Fibroblast of the aortic adventitia (primary cell): Measurements from ENCODE around the gene PRLR. TPM values are rescaled to one million over a fixed set of nuclear protein-coding genes. Genes with fewer than 3 reads are reported as not detected.

Experiments used
- DNase-seq: peaks from one replicate; pipeline ENCODE4 v3.0.0-alpha.2; 2010; ENCODE audit warnings: low read depth
- H3K4me3 ChIP-seq: 2 replicates; pipeline ENCODE4 v1.5.1; 2011; ENCODE audit warnings: low read depth, mild to moderate bottlenecking, control low read depth, low read length, moderate library complexity
- CTCF ChIP-seq: IDR thresholded peaks from 2 replicates; pipeline ENCODE4 v1.5.1; 2011; ENCODE audit warnings: mild to moderate bottlenecking, low read length, control low read depth, inconsistent platforms; ENCODE audit not compliant: insufficient read depth
- total RNA-seq: library from RNA; depleted of rRNA; stranded (reverse); fragments of >200 nt; gene quantifications from 2 replicates; pipeline ENCODE4 v1.2.3, GENCODE V29; 2012; ENCODE audit warnings: low replicate concordance

Gene PRLR
- total RNA-seq, 1 donor: 0.63 TPM

- H3K4me3 ChIP-seq: no peak overlapping the region
- DNase-seq: no peak
- no peak for TF ChIP-seq CTCF
Observed at GRCh38 chr5:35244171-35244570, 13.9 kb upstream of the PRLR start.

GRCh38 chr5:35242702-35243258 lies 12.5 kb upstream of the PRLR start:
- TF ChIP-seq CTCF: no peak
- no peak overlapping the region for H3K4me3 ChIP-seq
- DNase-seq: no peak

- DNase-seq: no peak
- no peak for TF ChIP-seq CTCF
- no peak overlapping the region for H3K4me3 ChIP-seq
Observed at GRCh38 chr5:35240892-35241291, 10.6 kb upstream of the PRLR start.

DNA sequence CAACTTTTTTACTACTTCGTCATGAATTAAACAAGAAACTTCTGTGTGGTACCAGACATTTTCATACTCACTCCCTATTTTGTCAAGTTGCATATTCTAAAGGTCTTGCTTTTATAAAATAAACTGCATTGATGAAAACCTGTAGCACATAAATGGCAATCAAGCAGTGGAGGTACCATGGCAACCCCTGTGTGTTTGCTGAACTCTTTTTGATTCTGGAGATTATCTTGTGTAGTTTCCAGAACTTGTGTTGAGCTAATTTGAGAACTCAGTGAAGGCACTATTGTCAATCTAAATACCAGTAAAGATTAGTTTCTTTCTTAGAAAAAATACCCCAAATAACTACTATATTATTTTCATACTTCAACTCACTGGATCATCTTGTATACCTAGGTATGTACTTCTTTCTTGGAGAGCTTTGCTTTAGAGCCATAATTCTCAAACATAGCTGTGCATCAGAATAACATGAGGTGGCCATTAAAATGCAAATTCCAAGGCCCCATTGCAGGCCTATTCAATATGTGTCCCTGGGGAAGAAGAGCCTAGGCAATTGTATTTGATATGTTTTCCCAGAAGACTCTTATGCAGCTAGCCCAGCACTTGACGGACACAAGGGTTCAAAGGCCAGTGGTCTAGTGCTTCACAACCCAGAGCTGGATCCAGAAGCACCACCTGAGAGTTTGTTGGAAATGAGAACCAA lies 9.8 kb upstream of the PRLR start:
- no peak overlapping the region for H3K4me3 ChIP-seq
- no peak for TF ChIP-seq CTCF
- no peak for DNase-seq

DNA sequence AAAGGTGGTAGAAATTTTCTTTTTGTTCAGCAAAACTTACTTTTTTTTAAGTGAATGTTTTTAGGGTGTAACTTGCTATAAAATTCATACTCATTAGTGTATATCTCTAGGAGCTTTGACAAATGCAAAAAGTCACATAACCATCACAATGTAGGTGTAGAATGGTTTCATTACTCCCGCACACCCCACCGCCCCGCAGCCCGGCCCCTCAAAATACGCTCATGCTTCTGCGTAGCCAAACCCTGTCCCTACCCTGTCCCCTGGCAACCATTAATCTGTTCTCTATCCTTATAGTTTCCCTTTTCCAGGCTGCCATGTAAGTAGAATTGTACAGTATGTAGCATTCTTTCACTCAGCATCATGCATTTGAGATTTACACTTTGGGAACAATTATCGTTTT lies 9.2 kb upstream of the PRLR start:
- TF ChIP-seq CTCF: no peak

DNA sequence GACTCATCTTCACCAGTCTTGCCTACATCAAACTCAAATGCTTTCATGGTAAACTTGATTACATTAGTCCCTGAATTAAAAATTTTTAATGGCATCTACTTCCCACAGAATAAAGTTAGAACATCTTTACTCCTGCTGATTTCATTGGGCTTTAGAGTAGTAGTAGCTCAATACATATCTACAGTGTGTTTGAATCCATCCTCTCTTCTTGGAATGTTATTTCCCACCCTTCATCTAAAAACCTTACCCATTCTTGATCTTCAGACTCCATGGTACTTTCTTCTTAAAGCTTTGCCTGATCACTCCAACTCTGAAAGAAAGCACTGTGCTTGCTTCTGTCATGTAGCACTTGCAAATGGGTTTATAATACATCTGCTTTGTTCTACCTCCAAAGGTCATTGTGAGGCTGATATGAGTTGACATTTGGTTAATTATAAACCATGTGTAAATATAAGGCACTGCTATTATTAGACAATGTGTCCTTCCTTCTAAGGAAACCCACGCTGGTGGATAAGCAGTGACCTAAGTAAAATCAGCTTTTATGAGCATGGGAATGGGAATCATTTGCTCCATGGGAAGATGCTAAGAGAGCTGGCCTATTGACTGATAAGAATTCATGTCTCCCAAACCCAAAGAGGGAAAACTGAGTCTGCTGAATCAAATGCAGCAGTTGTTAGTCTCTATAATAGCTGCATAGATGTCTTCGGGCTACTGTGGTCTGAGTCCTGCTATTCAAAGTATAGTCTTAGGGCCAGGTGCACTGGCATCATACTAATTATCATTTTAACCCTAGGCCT lies 7.5 kb upstream of the PRLR start:
- TF ChIP-seq CTCF: no peak
- H3K4me3 ChIP-seq: no peak overlapping the region
- DNase-seq: no peak

More for the DNA sequence above, 9.2 kb upstream of the PRLR start:
- no peak for DNase-seq
- no peak overlapping the region for H3K4me3 ChIP-seq
